ENCODE measurements around the gene OPN5.

OPN5 gene

GRCh38 chr6:47817749-47818148, 35.9 kb downstream of the OPN5 start:
- Mint-ChIP-seq H3K9me3 (ENCODE audit: low read depth) (no peaks in the 10 kb centered on the region), H3K27ac (no peak overlapping the region), H3K4me1 (ENCODE audit: low read depth) (no peaks in the 10 kb centered on the region), H3K36me3 (no peaks in the 10 kb centered on the region), H3K27me3 (peaks cover 17% of the 10 kb centered on the region), H3K4me3 (no peak overlapping the region)

GRCh38 chr6:47819461-47819860, 37.6 kb downstream of the OPN5 start:
- H3K27ac Mint-ChIP-seq: no peak overlapping the region
- H3K4me1 Mint-ChIP-seq (ENCODE audit: low read depth): no peaks in the 10 kb centered on the region
- H3K27me3 Mint-ChIP-seq: peaks cover 17% of the 10 kb centered on the region
- H3K9me3 Mint-ChIP-seq (ENCODE audit: low read depth): no peaks in the 10 kb centered on the region
- no peaks in the 10 kb centered on the region for H3K36me3 Mint-ChIP-seq
- H3K4me3 Mint-ChIP-seq: no peak overlapping the region

GRCh38 chr6:47822856-47823554, 41.2 kb downstream of the OPN5 start:
- Mint-ChIP-seq H3K36me3 (no peaks in the 10 kb centered on the region), H3K4me3 (no peak overlapping the region), H3K4me1 (ENCODE audit: low read depth) (no peaks in the 10 kb centered on the region), H3K27ac (no peak overlapping the region), H3K9me3 (ENCODE audit: low read depth) (no peaks in the 10 kb centered on the region), H3K27me3 (peaks cover 18% of the 10 kb centered on the region)

GRCh38 chr6:47832386-47833100, 50.7 kb downstream of the OPN5 start:
- no peaks in the 10 kb centered on the region for H3K4me1 Mint-ChIP-seq (ENCODE audit: low read depth)
- H3K9me3 Mint-ChIP-seq (ENCODE audit: low read depth): no peaks in the 10 kb centered on the region
- H3K27me3 Mint-ChIP-seq: peaks cover 9% of the 10 kb centered on the region
- no peaks in the 10 kb centered on the region for H3K36me3 Mint-ChIP-seq
- H3K4me3 Mint-ChIP-seq: no peak overlapping the region
- no peak overlapping the region for H3K27ac Mint-ChIP-seq

- H3K27me3 Mint-ChIP-seq: peaks cover 15% of the 10 kb centered on the region
- H3K9me3 Mint-ChIP-seq (ENCODE audit: low read depth): no peaks in the 10 kb centered on the region
- H3K36me3 Mint-ChIP-seq: no peaks in the 10 kb centered on the region
Observed at GRCh38 chr6:47834196-47834595, 52.4 kb downstream of the OPN5 start.

GRCh38 chr6:47836046-47836445, 54.2 kb downstream of the OPN5 start:
- Mint-ChIP-seq H3K36me3 (no peaks in the 10 kb centered on the region), H3K4me1 (ENCODE audit: low read depth) (no peaks in the 10 kb centered on the region), H3K27me3 (peaks cover 17% of the 10 kb centered on the region), H3K27ac (no peak overlapping the region), H3K4me3 (no peak overlapping the region), H3K9me3 (ENCODE audit: low read depth) (no peaks in the 10 kb centered on the region)

More at GRCh38 chr6:47834196-47834595, 52.4 kb downstream of the OPN5 start:
- H3K4me1 Mint-ChIP-seq (ENCODE audit: low read depth): no peaks in the 10 kb centered on the region
- no peak overlapping the region for H3K27ac Mint-ChIP-seq
- H3K4me3 Mint-ChIP-seq: no peak overlapping the region

- peaks cover 17% of the 10 kb centered on the region for H3K27me3 Mint-ChIP-seq
- H3K4me3 Mint-ChIP-seq: no peak overlapping the region
- no peaks in the 10 kb centered on the region for H3K4me1 Mint-ChIP-seq (ENCODE audit: low read depth)
- H3K36me3 Mint-ChIP-seq: no peaks in the 10 kb centered on the region
- H3K9me3 Mint-ChIP-seq (ENCODE audit: low read depth): no peaks in the 10 kb centered on the region
- no peak overlapping the region for H3K27ac Mint-ChIP-seq
Observed at GRCh38 chr6:47836639-47837038, 54.8 kb downstream of the OPN5 start.

- no peaks in the 10 kb centered on the region for H3K9me3 Mint-ChIP-seq (ENCODE audit: low read depth)
- peaks cover 12% of the 10 kb centered on the region for H3K27me3 Mint-ChIP-seq
- H3K36me3 Mint-ChIP-seq: no peaks in the 10 kb centered on the region
- H3K27ac Mint-ChIP-seq: no peak overlapping the region
- H3K4me3 Mint-ChIP-seq: no peak overlapping the region
- no peaks in the 10 kb centered on the region for H3K4me1 Mint-ChIP-seq (ENCODE audit: low read depth)
Observed at GRCh38 chr6:47839645-47840044, 57.8 kb downstream of the OPN5 start.

- H3K27ac Mint-ChIP-seq: no peak overlapping the region
- H3K4me1 Mint-ChIP-seq (ENCODE audit: low read depth): no peaks in the 10 kb centered on the region
- H3K27me3 Mint-ChIP-seq: peaks cover 5% of the 10 kb centered on the region
- H3K4me3 Mint-ChIP-seq: no peak overlapping the region
- no peaks in the 10 kb centered on the region for H3K9me3 Mint-ChIP-seq (ENCODE audit: low read depth)
- H3K36me3 Mint-ChIP-seq: no peaks in the 10 kb centered on the region
Observed at GRCh38 chr6:47844881-47845280, 63.0 kb downstream of the OPN5 start.

- H3K27me3 Mint-ChIP-seq: peaks cover 5% of the 10 kb centered on the region
- no peak overlapping the region for H3K4me3 Mint-ChIP-seq
- H3K36me3 Mint-ChIP-seq: no peaks in the 10 kb centered on the region
- no peaks in the 10 kb centered on the region for H3K4me1 Mint-ChIP-seq (ENCODE audit: low read depth)
- H3K9me3 Mint-ChIP-seq (ENCODE audit: low read depth): no peaks in the 10 kb centered on the region
- H3K27ac Mint-ChIP-seq: no peak overlapping the region
Observed at GRCh38 chr6:47846752-47847151, 64.9 kb downstream of the OPN5 start.

GRCh38 chr6:47851091-47851490, 69.3 kb downstream of the OPN5 start:
- peaks cover 12% of the 10 kb centered on the region for H3K27me3 Mint-ChIP-seq
- H3K4me1 Mint-ChIP-seq (ENCODE audit: low read depth): no peaks in the 10 kb centered on the region
- H3K27ac Mint-ChIP-seq: no peak overlapping the region
- H3K4me3 Mint-ChIP-seq: no peak overlapping the region
- H3K36me3 Mint-ChIP-seq: no peaks in the 10 kb centered on the region
- H3K9me3 Mint-ChIP-seq (ENCODE audit: low read depth): no peaks in the 10 kb centered on the region

GRCh38 chr6:47852727-47853126, 70.9 kb downstream of the OPN5 start:
- no peaks in the 10 kb centered on the region for H3K36me3 Mint-ChIP-seq
- no peak overlapping the region for H3K4me3 Mint-ChIP-seq
- H3K9me3 Mint-ChIP-seq (ENCODE audit: low read depth): no peaks in the 10 kb centered on the region
- H3K4me1 Mint-ChIP-seq (ENCODE audit: low read depth): no peaks in the 10 kb centered on the region
- H3K27ac Mint-ChIP-seq: no peak overlapping the region
- H3K27me3 Mint-ChIP-seq: peaks cover 10% of the 10 kb centered on the region

- H3K9me3 Mint-ChIP-seq (ENCODE audit: low read depth): no peaks in the 10 kb centered on the region
- no peaks in the 10 kb centered on the region for H3K4me1 Mint-ChIP-seq (ENCODE audit: low read depth)
- no peak overlapping the region for H3K4me3 Mint-ChIP-seq
- H3K36me3 Mint-ChIP-seq: no peaks in the 10 kb centered on the region
- peaks cover 10% of the 10 kb centered on the region for H3K27me3 Mint-ChIP-seq
- H3K27ac Mint-ChIP-seq: no peak overlapping the region
Observed at GRCh38 chr6:47853766-47854165, 71.9 kb downstream of the OPN5 start.

GRCh38 chr6:47854971-47855370, 73.1 kb downstream of the OPN5 start:
- H3K36me3 Mint-ChIP-seq: no peaks in the 10 kb centered on the region
- no peak overlapping the region for H3K27ac Mint-ChIP-seq
- no peaks in the 10 kb centered on the region for H3K9me3 Mint-ChIP-seq (ENCODE audit: low read depth)
- H3K4me3 Mint-ChIP-seq: no peak overlapping the region
- peaks cover 10% of the 10 kb centered on the region for H3K27me3 Mint-ChIP-seq
- H3K4me1 Mint-ChIP-seq (ENCODE audit: low read depth): no peaks in the 10 kb centered on the region

- H3K36me3 Mint-ChIP-seq: no peaks in the 10 kb centered on the region
- no peak overlapping the region for H3K27ac Mint-ChIP-seq
- H3K27me3 Mint-ChIP-seq: peaks cover 5% of the 10 kb centered on the region
- no peaks in the 10 kb centered on the region for H3K4me1 Mint-ChIP-seq (ENCODE audit: low read depth)
- no peak overlapping the region for H3K4me3 Mint-ChIP-seq
- H3K9me3 Mint-ChIP-seq (ENCODE audit: low read depth): no peaks in the 10 kb centered on the region
Observed at GRCh38 chr6:47859175-47859574, 77.3 kb downstream of the OPN5 start.

- Mint-ChIP-seq H3K4me3 (no peak overlapping the region), H3K4me1 (ENCODE audit: low read depth) (no peaks in the 10 kb centered on the region), H3K27me3 (peaks cover 3% of the 10 kb centered on the region), H3K36me3 (no peaks in the 10 kb centered on the region), H3K27ac (no peak overlapping the region), H3K9me3 (ENCODE audit: low read depth) (no peaks in the 10 kb centered on the region)
Observed at GRCh38 chr6:47862731-47863130, 80.9 kb downstream of the OPN5 start.

All from activated naive CD8-positive, alpha-beta T cell (primary cell).